HFFc6 (cell line): ENCODE results near the gene OGA. TPM values are rescaled to one million over a fixed set of nuclear protein-coding genes. Genes with fewer than 3 reads are reported as not detected.

Experiments used
- DNase-seq: peaks from one replicate; pipeline ENCODE4 v3.0.0-alpha.2; 2018
- H3K27ac Mint-ChIP-seq: 2 replicates; pipeline ENCODE4 v1.8.0; 2020; ENCODE audit warnings: mild to moderate bottlenecking, mixed read lengths
- H3K27me3 Mint-ChIP-seq: 2 replicates; pipeline ENCODE4 v1.8.0; 2021; ENCODE audit warnings: mild to moderate bottlenecking, moderate library complexity, mixed read lengths; ENCODE audit not compliant: insufficient read depth
- H3K36me3 Mint-ChIP-seq: 2 replicates; pipeline ENCODE4 v1.8.0; 2021; ENCODE audit warnings: low read depth, mixed read lengths
- H3K4me1 Mint-ChIP-seq: 2 replicates; pipeline ENCODE4 v1.8.0; 2020; ENCODE audit warnings: low read depth, mixed read lengths
- H3K4me3 Mint-ChIP-seq: 2 replicates; pipeline ENCODE4 v1.8.0; 2020; ENCODE audit warnings: mild to moderate bottlenecking, moderate library complexity, mixed read lengths
- H3K9me3 Mint-ChIP-seq: 2 replicates; pipeline ENCODE4 v1.8.0; 2020; ENCODE audit warnings: mild to moderate bottlenecking, mixed read lengths
- total RNA-seq, 6 experiments: library from RNA; stranded (reverse); fragmentation: NEBNext Ultra II Directional; extraction: Animal tissue kit (Norgen Biotek cat#: 25700); gene quantifications; 2 replicates in 1 of 6; 3 replicates in 5 of 6; pipeline ENCODE4 v1.2.3, GENCODE V29; 2021
- TF ChIP-seq, protein P1 (sequence below): fragments of 200-600 bp; sonication (generic); IDR thresholded peaks from 2 replicates; pipeline ENCODE4 v1.5.0; 2021; ENCODE audit warnings: antibody characterized with exemption, mild to moderate bottlenecking

The OGA gene
- total RNA-seq, 6 experiments from 2014 or later = 56.2 to 61.6 (median 59.1) TPM

DNA sequence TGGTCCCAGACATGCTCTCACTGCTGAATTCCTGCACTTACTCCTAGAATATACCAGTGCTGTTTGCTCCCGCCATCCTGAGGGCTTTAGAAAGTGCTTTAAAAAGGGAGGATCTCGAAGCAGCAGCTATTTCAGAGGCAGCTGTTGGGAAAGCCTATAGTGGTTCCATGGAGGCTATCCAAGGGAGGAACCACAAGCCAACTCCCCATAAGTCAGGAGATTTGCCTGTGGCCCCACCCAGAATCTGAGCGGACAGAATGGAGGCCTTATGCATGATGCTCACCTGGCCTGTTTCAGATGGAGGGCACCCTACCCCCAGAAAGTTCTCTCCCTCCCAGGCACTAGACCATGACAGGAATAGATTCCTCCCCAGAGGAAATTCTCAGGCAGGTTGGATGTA lies 27.6 kb upstream of the OGA start:
- Mint-ChIP-seq H3K27ac (no peak overlapping the region), H3K4me1 (peaks cover 18% of the 10 kb centered on the region), H3K27me3 (peaks cover 3% of the 10 kb centered on the region; the same call in 1 of the 2 replicates), H3K4me3 (no peak overlapping the region), H3K9me3 (no peaks in the 10 kb centered on the region), H3K36me3 (no peaks in the 10 kb centered on the region; the same call in 1 of the 2 replicates)
- TF ChIP-seq, protein P1, sequence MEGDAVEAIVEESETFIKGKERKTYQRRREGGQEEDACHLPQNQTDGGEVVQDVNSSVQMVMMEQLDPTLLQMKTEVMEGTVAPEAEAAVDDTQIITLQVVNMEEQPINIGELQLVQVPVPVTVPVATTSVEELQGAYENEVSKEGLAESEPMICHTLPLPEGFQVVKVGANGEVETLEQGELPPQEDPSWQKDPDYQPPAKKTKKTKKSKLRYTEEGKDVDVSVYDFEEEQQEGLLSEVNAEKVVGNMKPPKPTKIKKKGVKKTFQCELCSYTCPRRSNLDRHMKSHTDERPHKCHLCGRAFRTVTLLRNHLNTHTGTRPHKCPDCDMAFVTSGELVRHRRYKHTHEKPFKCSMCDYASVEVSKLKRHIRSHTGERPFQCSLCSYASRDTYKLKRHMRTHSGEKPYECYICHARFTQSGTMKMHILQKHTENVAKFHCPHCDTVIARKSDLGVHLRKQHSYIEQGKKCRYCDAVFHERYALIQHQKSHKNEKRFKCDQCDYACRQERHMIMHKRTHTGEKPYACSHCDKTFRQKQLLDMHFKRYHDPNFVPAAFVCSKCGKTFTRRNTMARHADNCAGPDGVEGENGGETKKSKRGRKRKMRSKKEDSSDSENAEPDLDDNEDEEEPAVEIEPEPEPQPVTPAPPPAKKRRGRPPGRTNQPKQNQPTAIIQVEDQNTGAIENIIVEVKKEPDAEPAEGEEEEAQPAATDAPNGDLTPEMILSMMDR = no peak
- no peak for DNase-seq

DNA sequence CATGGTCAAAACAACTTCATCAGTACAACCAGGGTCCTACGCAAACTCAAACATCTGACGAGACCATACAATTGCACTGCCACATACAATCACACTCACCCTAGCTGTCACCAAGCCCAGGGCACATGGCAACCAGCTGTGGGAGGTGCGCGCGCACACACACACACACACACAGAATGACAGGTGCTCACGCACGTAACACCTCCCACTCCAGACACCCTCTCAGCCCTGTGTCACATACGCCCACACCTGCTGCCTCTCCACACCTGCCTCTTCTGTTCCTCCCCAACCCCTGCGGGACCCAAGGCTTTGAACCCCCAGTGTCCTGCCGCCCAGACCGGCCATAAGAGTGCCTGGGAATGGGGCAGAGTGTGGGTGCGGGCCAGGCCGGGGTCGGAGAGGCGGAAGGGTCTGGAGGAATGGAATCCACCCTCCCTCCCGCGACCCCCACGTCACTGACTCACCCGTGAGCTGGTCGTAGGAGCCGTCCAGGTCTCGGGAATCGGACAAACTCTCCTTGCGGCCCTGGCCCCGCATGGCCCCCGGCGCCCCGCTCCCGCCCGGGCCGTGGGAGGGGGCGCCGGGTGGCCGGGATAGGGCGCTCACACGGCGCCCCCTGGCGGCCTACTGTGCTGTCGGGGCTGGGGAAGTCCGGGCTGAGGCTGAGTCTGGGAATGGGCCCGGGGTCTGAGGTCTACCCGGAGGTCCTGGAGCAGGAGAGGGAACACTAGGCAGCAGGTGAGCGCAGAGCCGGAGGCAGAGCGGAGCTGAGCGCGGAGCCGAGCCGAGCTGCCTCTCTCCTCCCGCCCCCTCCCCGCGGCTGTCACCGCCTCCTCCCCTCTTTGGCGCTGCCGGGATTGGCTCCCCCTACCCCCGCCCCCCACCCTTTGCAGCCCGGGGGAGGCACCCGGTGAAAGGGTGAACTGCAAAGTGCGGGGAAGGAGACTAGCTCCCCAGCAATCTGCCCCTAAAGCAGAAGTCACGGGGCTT lies 25.1 kb upstream of the OGA start, which contains the start of gene KCNIP2:
KCNIP2 (minus strand) TSS at position 769 of the 990 bp plus-strand sequence; CDS start at position 537, 232 bp downstream.
- Mint-ChIP-seq H3K36me3 (no peaks in the 10 kb centered on the region; the same call in 1 of the 2 replicates), H3K9me3 (no peaks in the 10 kb centered on the region), H3K4me1 (peaks cover 32% of the 10 kb centered on the region), H3K4me3 (no peak within 1 kb of the TSS), H3K27ac (no peak within 1 kb of the TSS), H3K27me3 (peaks cover 4% of the 10 kb centered on the region)
- TF ChIP-seq, protein P1 = peak; percentile 81
- no peak for DNase-seq

DNA sequence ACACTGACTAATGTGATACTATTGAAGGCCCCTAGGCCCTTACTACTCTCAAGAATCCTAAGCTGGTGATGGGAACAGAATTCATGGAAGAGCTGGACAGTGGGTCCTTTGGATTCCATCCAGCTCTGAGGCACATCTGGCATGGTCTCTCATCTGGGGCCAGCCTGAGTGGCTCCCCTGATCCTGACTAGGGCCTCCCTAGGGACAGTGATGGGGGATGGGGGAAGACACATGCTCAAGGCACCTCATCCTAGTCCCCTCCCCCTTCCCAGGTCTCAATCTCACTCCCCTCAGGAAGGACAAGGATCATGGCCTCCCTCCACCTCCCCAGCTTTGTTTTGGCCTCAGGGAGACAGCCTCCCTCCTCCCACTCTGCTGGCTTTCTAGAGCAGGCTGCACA lies 23.6 kb upstream of the OGA start:
- peaks cover 4% of the 10 kb centered on the region for H3K27me3 Mint-ChIP-seq
- H3K9me3 Mint-ChIP-seq = no peaks in the 10 kb centered on the region
- no peaks in the 10 kb centered on the region for H3K36me3 Mint-ChIP-seq
- no peak overlapping the region for H3K27ac Mint-ChIP-seq
- peaks cover 29% of the 10 kb centered on the region for H3K4me1 Mint-ChIP-seq
- DNase-seq = no peak
- H3K4me3 Mint-ChIP-seq = no peak overlapping the region
- TF ChIP-seq, protein P1 = no peak

DNA sequence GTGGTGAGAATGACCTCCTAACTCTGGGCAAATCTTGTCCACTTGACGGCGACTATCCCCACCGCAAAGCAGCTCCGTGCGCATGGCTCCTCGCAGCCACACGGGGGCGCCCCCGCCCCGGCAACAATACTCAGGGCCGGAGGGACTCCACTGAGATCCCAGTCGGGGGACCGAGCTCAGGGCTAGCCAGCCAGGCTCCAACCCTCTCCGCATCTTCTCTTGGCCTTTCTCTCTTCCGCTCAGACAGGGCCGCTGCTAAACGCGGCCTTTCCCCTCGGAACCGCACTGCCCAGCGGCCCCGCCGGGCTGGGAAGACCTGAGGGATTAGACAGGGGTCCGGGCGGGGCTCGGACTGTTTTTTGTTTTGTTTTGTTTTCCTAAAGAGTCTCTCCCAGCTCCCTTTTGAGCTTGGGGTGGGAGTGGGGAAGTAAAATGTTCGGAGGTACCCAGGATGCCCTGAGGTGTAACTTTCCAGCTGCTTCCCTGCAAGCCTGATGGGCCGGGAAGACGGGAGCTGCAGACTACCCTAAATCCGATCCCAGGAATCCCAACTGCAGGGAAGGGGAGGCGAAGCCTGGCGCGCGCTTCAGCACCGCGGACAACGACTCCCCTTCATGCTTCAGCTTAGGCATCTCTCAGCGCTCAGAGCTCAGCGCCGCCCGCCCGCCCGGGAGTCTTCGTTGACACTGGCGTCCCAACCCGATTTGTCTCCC lies 22.7 kb upstream of the OGA start:
- no peaks in the 10 kb centered on the region for H3K36me3 Mint-ChIP-seq
- peaks cover 29% of the 10 kb centered on the region for H3K4me1 Mint-ChIP-seq
- TF ChIP-seq, protein P1 = peak; percentile 99
- peak overlapping the region; percentile 86 for H3K4me3 Mint-ChIP-seq
- peak overlapping the region; percentile 71 for H3K27ac Mint-ChIP-seq
- DNase-seq = peak; percentile 68
- H3K9me3 Mint-ChIP-seq = no peaks in the 10 kb centered on the region
- peaks cover 4% of the 10 kb centered on the region for H3K27me3 Mint-ChIP-seq

DNA sequence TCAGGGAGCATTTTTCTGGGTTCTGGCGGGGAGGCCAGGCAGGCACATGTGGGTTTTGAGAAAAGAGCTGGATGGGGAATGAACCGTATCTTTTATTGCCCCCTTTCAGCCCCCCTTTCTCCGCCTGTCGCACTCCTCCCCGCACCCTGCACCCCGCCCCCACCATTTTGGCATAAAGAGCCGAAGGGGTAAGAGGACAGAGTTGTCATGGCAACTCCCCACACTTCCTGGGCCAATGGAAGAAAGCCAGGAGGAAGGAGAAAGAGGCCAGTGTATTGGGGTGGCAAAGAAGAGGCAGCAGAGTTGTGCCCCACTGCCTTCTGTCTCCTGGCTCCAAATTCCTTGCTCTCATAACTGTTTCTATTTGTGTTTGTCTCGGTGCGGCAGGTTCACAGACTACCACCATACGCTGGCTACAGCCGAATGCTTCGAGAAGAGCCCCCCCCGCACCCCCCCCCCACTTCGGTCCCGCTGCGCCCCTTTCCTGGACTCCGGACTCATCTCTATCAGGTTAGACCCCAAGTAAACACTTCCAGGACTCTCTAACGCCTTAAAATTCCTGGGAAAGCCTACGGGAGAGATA lies 21.9 kb upstream of the OGA start:
- H3K4me1 Mint-ChIP-seq = peaks cover 29% of the 10 kb centered on the region
- no peaks in the 10 kb centered on the region for H3K36me3 Mint-ChIP-seq
- no peaks in the 10 kb centered on the region for H3K9me3 Mint-ChIP-seq
- peak overlapping the region; percentile 71 for H3K27ac Mint-ChIP-seq
- TF ChIP-seq, protein P1 = no peak
- DNase-seq = peak; percentile 31
- peak overlapping the region; percentile 86 for H3K4me3 Mint-ChIP-seq
- H3K27me3 Mint-ChIP-seq = peaks cover 4% of the 10 kb centered on the region
